Natural killer cell (primary cell): Measurements from ENCODE around the gene GREM2. TPM values are rescaled to one million over a fixed set of nuclear protein-coding genes. Genes with fewer than 3 reads are reported as not detected.

Experiments
- ATAC-seq, 3 donors: fragments of 150-1000 bp in 2 of 3; fragments of 200-7000 bp in 1 of 3; cut with Tn5 transposase; 1 replicate in 1 of 3; 2 replicates in 2 of 3; pipeline ENCODE4 v1.10.0; 2021; ENCODE audit warnings: mild to moderate bottlenecking in 2 of 3, moderate library complexity in 2 of 3
- DNase-seq, 2 donors: peaks; one replicate each; pipeline versions ENCODE4 v3.0.0 to v3.0.0-alpha.2; 2013 to 2021; ENCODE audit warnings: mixed read lengths in 1 of 2
- H3K27ac ChIP-seq: one replicate; pipeline ENCODE4 v1.5.1; 2013; ENCODE audit warnings: mild to moderate bottlenecking, low read length
- H3K27me3 ChIP-seq: one replicate; pipeline ENCODE4 v1.6.1; 2013; ENCODE audit warnings: low read length; ENCODE audit not compliant: control insufficient read depth, insufficient read depth
- H3K36me3 ChIP-seq: one replicate; pipeline ENCODE4 v1.6.1; 2013; ENCODE audit warnings: low read length; ENCODE audit not compliant: control insufficient read depth, insufficient read depth
- H3K4me1 ChIP-seq: one replicate; pipeline ENCODE4 v1.6.1; 2013; ENCODE audit warnings: low read length; ENCODE audit not compliant: control insufficient read depth, insufficient read depth
- H3K4me3 ChIP-seq: one replicate; pipeline ENCODE4 v1.5.1; 2013; ENCODE audit warnings: low read length
- H3K9me3 ChIP-seq: one replicate; pipeline ENCODE4 v1.6.1; 2013; ENCODE audit warnings: low read length; ENCODE audit not compliant: control insufficient read depth, insufficient read depth
- H3K27ac Mint-ChIP-seq, 2 donors: one replicate each; pipeline ENCODE4 v1.8.0; 2022; ENCODE audit warnings: mild to moderate bottlenecking in 2 of 2, mixed read lengths in 2 of 2, moderate library complexity in 1 of 2
- H3K27me3 Mint-ChIP-seq, 2 donors: one replicate each; pipeline ENCODE4 v1.8.0; 2022; ENCODE audit warnings: low read depth in 2 of 2, mixed read lengths in 2 of 2
- H3K36me3 Mint-ChIP-seq: one replicate; pipeline ENCODE4 v1.8.0; 2022; ENCODE audit warnings: mixed read lengths
- H3K4me1 Mint-ChIP-seq, 2 donors: one replicate each; pipeline ENCODE4 v1.8.0; 2022; ENCODE audit warnings: mixed read lengths in 2 of 2
- H3K4me3 Mint-ChIP-seq: one replicate; pipeline ENCODE4 v1.8.0; 2022; ENCODE audit warnings: mild to moderate bottlenecking, moderate library complexity, mixed read lengths
- H3K9me3 Mint-ChIP-seq, 2 donors: one replicate each; pipeline ENCODE4 v1.8.0; 2022; ENCODE audit warnings: mixed read lengths in 2 of 2
- CTCF ChIP-seq: fragments of 200-600 bp; IDR thresholded peaks from one replicate; pipeline ENCODE4 v1.8.0; 2022; ENCODE audit warnings: antibody characterized with exemption
- WGBS: methylation state at CpG from one replicate; pipeline ENCODE4 v1.1.7; 2013; ENCODE audit warnings: missing lambda C conversion rate; ENCODE audit not compliant: insufficient coverage; 5-methylcytosine and 5-hydroxymethylcytosine counted together
- intact Hi-C: fragments of 100-400 bp; cut with micrococcal nuclease; formaldehyde crosslinking; loops from one replicate; pipeline ENCODE4 v1.14.2; 2022
- total RNA-seq, 4 donors: library from RNA; stranded (reverse); fragments of 120-200 nt in 1 of 4; gene quantifications; one replicate each; pipeline versions ENCODE4 v1.2.3 to v1.2.4, GENCODE V29; 2013 to 2022

Gene GREM2
- total RNA-seq, 3 donors from 2014 or later (not counting 1 experiment from before 2014, with no cell fraction given) = 0.08 to 0.34 TPM; not detected in 1

GRCh38 chr1:240582953-240583352 is 29.0 kb downstream of the GREM2 start:
- no peaks in the 10 kb centered on the region for H3K9me3 ChIP-seq
- Mint-ChIP-seq H3K27ac (no peak overlapping the region), H3K9me3 (no peaks in the 10 kb centered on the region), H3K4me1 (peaks cover 14 to 15% of the 10 kb centered on the region in 2 donors), H3K27me3 (peaks cover 5 to 20% of the 10 kb centered on the region in 2 donors), H3K36me3 (no peaks in the 10 kb centered on the region), H3K4me3 (no peak overlapping the region)
- H3K36me3 ChIP-seq = no peaks in the 10 kb centered on the region
- TF ChIP-seq CTCF = no peak
- ATAC-seq (no peak), DNase-seq (no peak)
- no peaks in the 10 kb centered on the region for H3K4me1 ChIP-seq
- H3K27me3 ChIP-seq = no peaks in the 10 kb centered on the region
- H3K27ac ChIP-seq = no peak overlapping the region
- intact Hi-C loops = no loop called here
- no peak overlapping the region for H3K4me3 ChIP-seq
- WGBS = 88% methylated on average over 3 of the region's 4 CpGs

GRCh38 chr1:240579511-240579910 is 32.4 kb downstream of the GREM2 start:
- H3K27me3 Mint-ChIP-seq = peaks cover 5 to 12% of the 10 kb centered on the region in 2 donors
- Histone ChIP-seq H3K4me1 (peaks cover 5% of the 10 kb centered on the region), H3K9me3 (no peaks in the 10 kb centered on the region), H3K36me3 (no peaks in the 10 kb centered on the region), H3K27ac (no peak overlapping the region), H3K27me3 (no peaks in the 10 kb centered on the region), H3K4me3 (no peak overlapping the region)
- no peak overlapping the region for H3K4me3 Mint-ChIP-seq
- H3K9me3 Mint-ChIP-seq = no peaks in the 10 kb centered on the region
- intact Hi-C loops = no loop called here
- DNase-seq (no peak), ATAC-seq (no peak)
- no peaks in the 10 kb centered on the region for H3K36me3 Mint-ChIP-seq
- H3K4me1 Mint-ChIP-seq = peaks cover 22 to 23% of the 10 kb centered on the region in 2 donors
- TF ChIP-seq CTCF = no peak
- WGBS = 92% methylated on average over 3 of the region's 4 CpGs
- H3K27ac Mint-ChIP-seq = no peak overlapping the region

GRCh38 chr1:240577095-240577494 is 34.9 kb downstream of the GREM2 start:
- H3K27me3 Mint-ChIP-seq = peaks cover 2 to 7% of the 10 kb centered on the region in 2 donors
- H3K4me3 ChIP-seq = no peak overlapping the region
- H3K27ac ChIP-seq = no peak overlapping the region
- H3K27ac Mint-ChIP-seq = peak overlapping the region in 1 of 2 donors; percentile 92
- no peaks in the 10 kb centered on the region for H3K9me3 Mint-ChIP-seq
- no peaks in the 10 kb centered on the region for H3K9me3 ChIP-seq
- peak overlapping the region; percentile 82 for H3K4me3 Mint-ChIP-seq
- DNase-seq (no peak), ATAC-seq (no peak)
- H3K4me1 Mint-ChIP-seq = peaks cover 22 to 23% of the 10 kb centered on the region in 2 donors
- peaks cover 5% of the 10 kb centered on the region for H3K4me1 ChIP-seq
- H3K27me3 ChIP-seq = no peaks in the 10 kb centered on the region
- intact Hi-C loops = loop anchor here (2.0 kb wide), 1 partner anchor 36 kb away; the partner anchor contains the start of gene GREM2
- TF ChIP-seq CTCF = no peak
- no peaks in the 10 kb centered on the region for H3K36me3 Mint-ChIP-seq
- H3K36me3 ChIP-seq = no peaks in the 10 kb centered on the region
- 96% methylated on average over 4 of the region's 5 CpGs for WGBS
